HepG2 (cell line): ENCODE data around the gene PRR30. TPM values are rescaled to one million over a fixed set of nuclear protein-coding genes. Genes with fewer than 3 reads are reported as not detected.

Source experiments
- CREBL2 ChIP-seq: sonication (generic); formaldehyde crosslinking; IDR thresholded peaks from 2 replicates; pipeline ENCODE4 v1.8.1; 2023; ENCODE audit warnings: missing genetic modification reagents, mild to moderate bottlenecking, borderline replicate concordance
- ELF3 ChIP-seq: IDR thresholded peaks from 2 replicates; pipeline ENCODE4 v1.6.1; 2016; ENCODE audit warnings: missing genetic modification reagents, missing compliant biosample characterization
- EZH2 ChIP-seq: conservative IDR thresholded peaks from 2 replicates; pipeline ENCODE4 v1.6.1; 2012; ENCODE audit warnings: mild to moderate bottlenecking, low read depth, low read length, moderate library complexity
- ISX ChIP-seq: sonication (generic); formaldehyde crosslinking; conservative IDR thresholded peaks from 2 replicates; pipeline ENCODE4 v1.5.0; 2020; ENCODE audit warnings: missing genetic modification reagents
- KLF13 ChIP-seq: sonication (generic); formaldehyde crosslinking; IDR thresholded peaks from 2 replicates; pipeline ENCODE4 v1.4.0; 2020; ENCODE audit warnings: mild to moderate bottlenecking, missing genetic modification reagents
- KMT2A ChIP-seq: sonication (generic); formaldehyde crosslinking; IDR thresholded peaks from 2 replicates; pipeline ENCODE4 v1.4.0; 2020; ENCODE audit warnings: missing genetic modification reagents
- MATR3 ChIP-seq: sonication (generic); formaldehyde crosslinking; IDR thresholded peaks from 2 replicates; pipeline ENCODE4 v1.4.0; 2020; ENCODE audit warnings: missing genetic modification reagents
- PRDM10 ChIP-seq: sonication (generic); formaldehyde crosslinking; IDR thresholded peaks from 2 replicates; pipeline ENCODE4 v1.4.0; 2020; ENCODE audit warnings: low read depth, missing genetic modification reagents
- RORA ChIP-seq: sonication (generic); formaldehyde crosslinking; IDR thresholded peaks from 2 replicates; pipeline ENCODE4 v1.5.0; 2020; ENCODE audit warnings: mild to moderate bottlenecking, missing genetic modification reagents, moderate library complexity
- SNAPC4 ChIP-seq: sonication (generic); formaldehyde crosslinking; IDR thresholded peaks from 2 replicates; pipeline ENCODE4 v1.4.0; 2020; ENCODE audit warnings: mild to moderate bottlenecking, missing genetic modification reagents
- ZBTB3 ChIP-seq: sonication (generic); formaldehyde crosslinking; IDR thresholded peaks from 2 replicates; pipeline ENCODE4 v1.4.0; 2020; ENCODE audit warnings: low read depth, mild to moderate bottlenecking, moderate library complexity, missing genetic modification reagents, borderline replicate concordance
- ZBTB33 ChIP-seq: sonication (generic); formaldehyde crosslinking; IDR thresholded peaks from 2 replicates; pipeline ENCODE4 v1.4.0; 2020; ENCODE audit warnings: missing genetic modification reagents
- ZMYM4 ChIP-seq: sonication (generic); formaldehyde crosslinking; IDR thresholded peaks from 2 replicates; pipeline ENCODE4 v1.8.1; 2023; ENCODE audit warnings: mild to moderate bottlenecking, missing genetic modification reagents
- ZNF3 ChIP-seq: IDR thresholded peaks from 2 replicates; pipeline ENCODE4 v1.7.0; 2017; ENCODE audit warnings: inconsistent platforms
- ZNF724P ChIP-seq: sonication (generic); formaldehyde crosslinking; IDR thresholded peaks from 2 replicates; pipeline ENCODE4 v1.8.0; 2022; ENCODE audit warnings: missing genetic modification reagents, borderline replicate concordance
- ZNF782 ChIP-seq: sonication (generic); formaldehyde crosslinking; IDR thresholded peaks from 2 replicates; pipeline ENCODE4 v1.4.0; 2020; ENCODE audit warnings: missing genetic modification reagents, mild to moderate bottlenecking, borderline replicate concordance
- ZNF788 ChIP-seq: sonication (generic); formaldehyde crosslinking; IDR thresholded peaks from 2 replicates; pipeline ENCODE4 v1.5.0; 2020; ENCODE audit warnings: mild to moderate bottlenecking, missing genetic modification reagents, borderline replicate concordance
- polyA plus RNA-seq, 8 experiments: library from polyadenylated mRNA; depleted of rRNA in 3 of 8; stranded (reverse) in 7 of 8; unstranded in 1 of 8; fragments of >200 nt; fragmentation: Illumina TruSeq in 4 of 8; extraction: Trizol in 4 of 8; gene quantifications; 2 replicates each; pipeline versions ENCODE4 v1.2.1 to v1.2.3, GENCODE V29; 2011 to 2016; ENCODE audit warnings: low read depth in 4 of 8, missing spikeins in 1 of 8, mixed read lengths in 1 of 8; ENCODE audit not compliant: insufficient read depth in 1 of 8
- total RNA-seq, 5 experiments: library from RNA; depleted of rRNA; stranded (reverse); fragments of >200 nt; fragmentation: Illumina TruSeq; extraction: Trizol; gene quantifications; 2 replicates each; pipeline ENCODE4 v1.2.3, GENCODE V29; 2016; ENCODE audit warnings: low read depth in 1 of 5

PRR30 gene
- total and polyA plus RNA-seq, 2 of the 13 experiments (the other 11 are each of a cell fraction or from before 2014, with no cell fraction given) = not detected

- TF ChIP-seq ZBTB33 = peak; percentile 33; the same call in 1 of the 2 replicates
- no peak for TF ChIP-seq KLF13 (CRISPR knock-in tag)
- TF ChIP-seq ZNF724P (CRISPR knock-in tag) = peak; percentile 38; the same call in 1 of the 2 replicates
- peak; percentile 87; the same call in 1 of the 2 replicates for TF ChIP-seq ZNF788 (CRISPR knock-in tag)
- peak; percentile 78; the same call in 1 of the 2 replicates for TF ChIP-seq KMT2A (CRISPR knock-in tag)
- TF ChIP-seq ZBTB3 (CRISPR knock-in tag) = no peak; the same call in 1 of the 2 replicates
- no peak for TF ChIP-seq EZH2
- TF ChIP-seq ISX = no peak
- TF ChIP-seq ELF3 (CRISPR knock-in tag) = peak; percentile 66
- TF ChIP-seq ZMYM4 (CRISPR knock-in tag) = peak; percentile 62; the same call in 1 of the 2 replicates
- TF ChIP-seq PRDM10 (CRISPR knock-in tag) = peak; percentile 71
- no peak for TF ChIP-seq RORA (CRISPR knock-in tag)
- TF ChIP-seq ZNF3 (CRISPR knock-in tag) = no peak
- no peak; the same call in 1 of the 2 replicates for TF ChIP-seq ZNF782 (CRISPR knock-in tag)
- no peak for TF ChIP-seq SNAPC4 (CRISPR knock-in tag)
- 0 out of 2 replicates have a peak, but pooled peaks have one; percentile 0 for TF ChIP-seq CREBL2 (CRISPR knock-in tag)
- no peak for TF ChIP-seq MATR3
Measured at GRCh38 chr2:27092696-27093429, 46.3 kb downstream of the PRR30 start (continued).
